GM12892 (cell line): Measurements from ENCODE around the gene FASLG.
A peak's percentile ranks its signal among the peaks of the same experiment; 100 is the strongest.

ENCODE experiments used
- DNase-seq: peaks from one replicate; pipeline ENCODE4 v3.0.0; 2011; ENCODE audit not compliant: insufficient read length
- FAIRE-seq: peaks from 2 replicates; lab custom pipeline; 2011; peaks lifted over from hg19 to GRCh38; lab: Jason Lieb, UNC
- POLR2A ChIP-seq: IDR thresholded peaks from 2 replicates; pipeline ENCODE4 v1.6.1; 2011; ENCODE audit warnings: low read depth, low read length, control low read depth
- POLR2AphosphoS5 ChIP-seq: IDR thresholded peaks from 2 replicates; pipeline ENCODE4 v1.6.1; 2011; ENCODE audit warnings: low read depth, low read length, control low read depth
- TAF1 ChIP-seq: IDR thresholded peaks from 2 replicates; pipeline ENCODE4 v1.6.1; 2011; ENCODE audit warnings: low read depth, mild to moderate bottlenecking, control low read depth, low read length, borderline replicate concordance

FASLG gene

DNA sequence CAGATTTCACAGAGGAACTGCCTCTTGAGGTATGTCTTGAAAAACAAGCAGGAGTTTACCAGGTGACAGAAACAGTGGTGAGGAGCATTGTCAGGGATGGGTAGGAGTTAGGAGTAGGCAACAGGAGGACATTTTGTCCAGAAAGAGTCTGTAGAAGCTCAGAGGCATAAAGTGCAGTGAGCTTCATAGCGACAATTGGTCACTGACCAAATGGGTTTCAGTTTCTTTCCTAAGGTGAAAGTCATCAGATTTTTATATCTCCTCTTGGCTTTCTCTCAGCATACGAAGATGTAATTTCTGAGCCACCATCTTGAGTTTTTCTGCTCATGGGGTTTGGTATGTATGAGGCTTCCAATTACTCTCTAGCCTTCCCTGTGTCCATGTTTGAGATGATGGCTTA, 29.3 kb upstream of the FASLG start:
- FAIRE-seq = peak; percentile 42
- TF ChIP-seq POLR2A (no peak), POLR2AphosphoS5 (no peak), TAF1 (no peak)
- no peak for DNase-seq

GRCh38 chr1:172630056-172630818, 28.7 kb upstream of the FASLG start:
- DNase-seq (no peak), FAIRE-seq (no peak)
- TF ChIP-seq POLR2AphosphoS5 (no peak), POLR2A (no peak), TAF1 (no peak)

DNA sequence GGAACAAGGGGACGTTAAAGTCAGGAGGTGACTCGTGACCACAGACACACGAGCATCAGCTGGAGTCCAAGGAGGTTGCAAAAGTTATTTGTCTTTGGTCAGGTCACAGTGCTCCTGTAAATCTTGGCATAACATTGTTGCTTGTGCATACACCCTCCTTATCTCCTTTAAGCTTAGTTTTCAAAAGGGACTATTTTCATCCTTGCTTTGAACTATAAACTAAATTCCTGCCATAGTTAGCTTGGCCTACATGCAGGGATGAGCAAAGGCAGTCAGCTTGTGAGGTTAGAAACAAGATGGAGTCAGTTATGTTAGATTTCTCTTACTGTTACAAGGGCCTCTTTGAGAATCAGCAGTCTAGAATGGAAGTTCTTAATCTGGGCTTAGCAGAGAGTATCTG, 28.0 kb upstream of the FASLG start:
- no peak for FAIRE-seq
- TF ChIP-seq POLR2A = no peak
- no peak for TF ChIP-seq TAF1
- no peak for TF ChIP-seq POLR2AphosphoS5
- no peak for DNase-seq

GRCh38 chr1:172637522-172637921, 21.4 kb upstream of the FASLG start:
- no peak for DNase-seq
- TF ChIP-seq POLR2AphosphoS5 (no peak), TAF1 (no peak), POLR2A (no peak)
- no peak for FAIRE-seq

DNA sequence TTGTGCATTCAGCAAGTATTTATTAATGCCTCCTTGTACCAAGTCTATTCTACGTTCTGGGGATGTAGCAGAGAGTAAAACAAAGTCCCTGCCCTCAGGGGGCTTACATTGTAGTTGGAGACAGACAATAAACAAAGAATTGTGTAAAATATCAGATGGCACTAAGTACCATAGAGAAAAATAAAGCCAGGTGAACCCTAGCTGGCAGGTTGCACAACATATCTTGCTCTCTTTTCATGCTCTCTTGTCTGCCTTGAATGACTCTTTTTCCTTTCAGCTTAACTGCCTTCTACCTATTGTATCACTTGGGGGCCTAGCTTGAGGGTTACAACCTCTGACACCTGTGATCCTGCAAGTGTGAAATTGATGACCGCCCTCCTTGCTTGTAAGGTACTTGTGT, 20.7 kb upstream of the FASLG start:
- no peak for TF ChIP-seq TAF1
- FAIRE-seq = no peak
- no peak for DNase-seq

DNA sequence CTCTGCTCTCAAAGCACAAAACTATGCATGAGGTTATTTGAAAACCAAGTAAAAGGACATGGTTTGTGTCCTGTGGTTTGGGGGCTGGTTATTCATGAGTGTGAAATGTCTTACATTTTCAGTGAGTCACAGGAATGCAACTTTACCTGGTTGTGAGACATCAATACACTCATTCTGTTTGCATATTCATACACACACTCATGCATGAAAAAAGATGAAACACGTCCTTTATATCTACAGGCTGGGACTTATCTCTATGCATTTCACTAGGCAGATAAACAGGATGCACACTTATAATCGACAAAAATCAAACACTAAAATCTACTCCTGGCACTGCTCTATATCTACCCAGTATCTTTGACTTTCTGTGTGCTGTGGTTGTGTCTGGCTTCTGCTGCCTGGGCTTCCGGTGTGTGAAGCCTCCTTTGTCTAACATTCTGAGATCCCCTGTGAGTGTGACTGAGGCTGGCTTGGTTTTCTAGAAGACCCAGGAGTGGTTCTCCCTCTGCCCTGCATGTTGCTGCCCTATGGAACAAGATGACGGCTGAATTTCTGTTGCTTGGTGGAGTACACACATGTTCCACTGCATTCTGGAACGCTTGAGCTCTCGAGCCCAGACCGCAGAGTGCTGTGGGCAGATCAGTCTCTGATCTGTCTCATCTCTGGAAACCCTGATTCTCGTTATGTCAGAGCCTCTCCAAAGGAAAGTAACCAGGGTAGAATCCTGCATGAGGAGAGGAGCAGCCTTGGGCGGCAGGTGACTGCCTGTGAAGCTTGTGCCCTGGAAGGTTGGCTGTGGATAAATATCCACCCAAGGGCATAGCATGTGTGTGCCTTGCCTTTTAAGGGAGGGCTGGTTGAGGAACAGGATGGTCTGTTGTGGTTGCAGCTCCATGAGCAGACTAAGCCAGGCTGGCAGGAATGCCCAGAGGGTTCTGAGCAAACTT, 19.7 kb upstream of the FASLG start:
- peak; percentile 9 for FAIRE-seq
- no peak for DNase-seq

GRCh38 chr1:172640111-172640510, 18.8 kb upstream of the FASLG start:
- no peak for FAIRE-seq
- TF ChIP-seq POLR2A (no peak), POLR2AphosphoS5 (no peak), TAF1 (no peak)
- DNase-seq = no peak

More for the DNA sequence above, 19.7 kb upstream of the FASLG start:
- no peak for TF ChIP-seq POLR2AphosphoS5
- TF ChIP-seq POLR2A = no peak
- TF ChIP-seq TAF1 = no peak

- FAIRE-seq = no peak
These were observed 17.4 kb upstream of the FASLG start for GRCh38 chr1:172641492-172641891.

DNA sequence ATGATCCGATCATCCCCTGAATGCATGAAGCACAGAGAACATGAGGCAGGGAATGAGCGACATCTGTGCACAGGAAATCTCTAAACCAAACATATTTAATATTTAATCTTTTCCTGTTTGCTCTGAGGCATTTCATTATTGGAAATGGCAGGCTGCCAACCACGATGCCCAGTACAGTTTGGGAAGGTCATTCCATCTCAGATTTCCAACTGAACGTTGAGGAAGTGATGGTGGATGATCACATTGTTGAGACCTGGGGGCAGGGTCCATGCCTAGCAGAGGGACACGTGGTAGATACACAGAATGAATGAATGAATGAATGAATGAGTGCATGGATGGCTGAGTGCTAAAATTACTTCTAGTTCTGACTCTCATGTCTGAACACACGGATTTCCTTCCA, 15.9 kb upstream of the FASLG start:
- no peak for DNase-seq
- no peak for TF ChIP-seq POLR2A
- TF ChIP-seq POLR2AphosphoS5 = no peak
- no peak for FAIRE-seq

More at GRCh38 chr1:172641492-172641891, 17.4 kb upstream of the FASLG start:
- TF ChIP-seq TAF1 (no peak), POLR2AphosphoS5 (no peak), POLR2A (no peak)
- DNase-seq = no peak

- FAIRE-seq (no peak), DNase-seq (no peak)
- no peak for TF ChIP-seq POLR2AphosphoS5
- no peak for TF ChIP-seq TAF1
- TF ChIP-seq POLR2A = no peak
These were observed 12.2 kb upstream of the FASLG start for GRCh38 chr1:172646653-172647052.

DNA sequence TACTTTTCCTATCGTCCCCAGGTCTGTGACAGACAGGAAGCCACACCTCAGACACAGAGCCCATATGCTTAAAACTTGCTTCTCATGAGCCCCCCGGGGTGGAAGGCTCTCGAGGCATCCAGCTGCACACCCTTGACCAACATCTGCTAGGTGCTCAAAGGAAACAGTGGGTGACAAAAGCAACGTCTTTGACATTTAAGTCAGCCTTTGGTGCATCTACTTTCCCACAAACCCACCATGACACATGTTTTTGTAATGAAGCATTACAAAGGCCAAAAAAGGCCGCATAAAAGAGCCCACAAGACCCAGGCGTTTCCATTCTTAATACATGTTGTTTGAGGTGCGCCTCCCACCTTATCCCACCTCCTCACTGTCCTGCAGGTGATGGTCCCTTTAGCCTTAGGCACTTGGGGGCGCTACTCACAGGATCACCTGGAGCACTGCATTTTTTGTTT, 11.8 kb upstream of the FASLG start:
- FAIRE-seq (peak; percentile 58), DNase-seq (no peak)
- TF ChIP-seq TAF1 (no peak), POLR2AphosphoS5 (no peak), POLR2A (no peak)

GRCh38 chr1:172647987-172648386, 10.9 kb upstream of the FASLG start:
- DNase-seq = no peak
- TF ChIP-seq POLR2A (no peak), TAF1 (no peak), POLR2AphosphoS5 (no peak)
- no peak for FAIRE-seq
